SJCRH30 (cell line): Measurements from ENCODE around the gene ENHO. TPM values are rescaled to one million over a fixed set of nuclear protein-coding genes. Genes with fewer than 3 reads are reported as not detected.

Experiments
- DNase-seq, 2 experiments: peaks; one replicate each; pipeline ENCODE4 v3.0.0-alpha.2; 2015 to 2020
- H3K27ac ChIP-seq: fragments of 250-450 bp; sonication (Bioruptor Pico); 2 replicates; pipeline ENCODE4 v1.5.1; 2020; ENCODE audit warnings: mild to moderate bottlenecking, moderate library complexity
- H3K27me3 ChIP-seq: fragments of 250-450 bp; sonication (Bioruptor Pico); 2 replicates; pipeline ENCODE4 v1.5.1; 2020; ENCODE audit warnings: mild to moderate bottlenecking, moderate library complexity
- H3K36me3 ChIP-seq: fragments of 250-450 bp; sonication (Bioruptor Pico); 2 replicates; pipeline ENCODE4 v1.5.1; 2020; ENCODE audit warnings: mild to moderate bottlenecking, moderate library complexity
- H3K4me1 ChIP-seq: fragments of 250-450 bp; sonication (Bioruptor Pico); 2 replicates; pipeline ENCODE4 v1.5.1; 2020; ENCODE audit warnings: mild to moderate bottlenecking, moderate library complexity
- H3K4me3 ChIP-seq: fragments of 250-450 bp; sonication (Bioruptor Pico); 2 replicates; pipeline ENCODE4 v1.5.1; 2020; ENCODE audit warnings: mild to moderate bottlenecking, moderate library complexity
- H3K9me3 ChIP-seq: fragments of 250-450 bp; sonication (Bioruptor Pico); replicated peaks from 2 replicates; pipeline ENCODE4 v1.5.1; 2020; ENCODE audit warnings: mild to moderate bottlenecking, moderate library complexity
- total RNA-seq: library from RNA; depleted of rRNA; stranded (reverse); fragments of >200 nt; shearing (Covaris generic); gene quantifications from 2 replicates; pipeline ENCODE4 v1.2.3, GENCODE V29; 2014

Gene ENHO
- total RNA-seq, 1 experiment from 2014 or later: not detected

DNA sequence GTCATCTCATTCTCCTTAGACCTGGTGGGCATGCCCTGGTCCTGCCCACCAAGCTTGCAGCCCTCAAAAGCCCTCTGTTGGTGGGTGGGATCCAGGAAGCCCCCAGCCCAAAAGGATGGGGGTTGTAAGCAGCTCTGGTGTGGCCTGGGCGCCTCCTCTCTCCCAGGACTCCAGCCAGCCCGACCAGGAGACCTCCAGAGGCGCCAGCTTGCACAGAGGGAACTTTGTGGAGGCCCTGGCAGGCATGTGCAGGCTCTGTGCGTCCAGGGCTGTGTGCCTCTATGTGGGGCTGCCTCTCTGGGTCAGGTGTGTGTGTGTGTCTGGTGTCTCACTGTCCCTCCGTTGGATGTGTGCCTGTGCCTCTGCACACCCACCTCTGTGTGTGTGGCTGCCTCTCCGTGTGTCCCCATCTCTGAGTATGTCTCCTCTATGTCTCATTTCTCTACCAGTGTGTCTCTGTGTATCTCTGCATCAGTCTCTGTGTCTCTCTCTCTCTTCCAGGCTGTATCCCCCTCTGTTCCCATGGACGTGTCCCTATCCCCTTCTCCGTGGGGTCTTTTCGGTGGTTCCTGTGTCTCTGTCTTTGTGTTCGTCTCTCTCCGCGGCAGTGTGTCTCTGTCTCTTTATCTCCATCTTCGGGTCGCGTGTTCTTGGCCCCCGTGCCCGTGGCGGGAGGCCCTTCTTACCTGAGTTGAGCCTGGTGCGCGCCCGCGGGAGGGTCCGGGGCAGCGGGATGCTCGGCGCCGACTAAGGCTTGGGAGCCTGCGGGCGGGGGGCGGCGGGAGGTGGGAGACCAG lies 501 bp downstream of the ENHO start:
- H3K4me1 ChIP-seq: no peaks in the 10 kb centered on the region
- H3K27ac ChIP-seq: no peak overlapping the region
- no peak for DNase-seq
- no peaks in the 10 kb centered on the region for H3K36me3 ChIP-seq
- no peaks in the 10 kb centered on the region for H3K9me3 ChIP-seq
- peaks cover 6% of the 10 kb centered on the region for H3K27me3 ChIP-seq
- peak overlapping the region; percentile 34 for H3K4me3 ChIP-seq

DNA sequence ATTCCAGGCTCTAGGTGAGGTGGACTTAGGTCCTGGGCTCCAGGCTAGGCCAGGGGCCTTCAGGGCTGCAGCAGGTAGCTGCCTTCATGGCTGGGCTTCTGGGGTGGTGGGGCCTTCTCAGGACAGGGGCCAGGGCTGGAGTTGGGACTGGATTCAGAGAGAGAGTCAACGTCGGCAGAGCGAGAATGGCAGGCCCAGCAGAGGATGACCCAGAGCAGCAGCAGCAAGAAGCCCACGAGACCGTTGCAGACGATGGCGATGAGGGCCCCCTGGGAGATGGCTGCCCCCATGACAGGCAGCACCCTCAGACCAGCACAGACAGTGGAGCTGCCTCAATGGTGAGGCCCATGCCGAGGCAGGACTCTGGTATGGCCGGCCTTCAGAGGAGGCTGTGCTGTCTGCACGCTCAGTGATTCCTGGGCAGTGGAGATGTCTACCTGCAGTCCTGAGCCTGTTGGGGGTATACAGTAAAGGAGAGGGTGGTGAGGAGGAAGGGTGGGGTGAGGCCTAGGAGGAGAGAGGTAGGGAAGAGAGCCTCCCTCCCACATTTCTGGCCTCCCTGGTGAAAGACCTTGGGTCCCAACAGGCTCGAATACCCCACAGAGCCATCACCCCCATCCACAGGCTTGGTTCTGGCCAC lies 1.3 kb downstream of the ENHO start:
- no peaks in the 10 kb centered on the region for H3K9me3 ChIP-seq
- H3K27me3 ChIP-seq: peaks cover 6% of the 10 kb centered on the region
- H3K27ac ChIP-seq: no peak overlapping the region
- no peaks in the 10 kb centered on the region for H3K36me3 ChIP-seq
- DNase-seq: no peak
- H3K4me1 ChIP-seq: no peaks in the 10 kb centered on the region
- no peak overlapping the region for H3K4me3 ChIP-seq

DNA sequence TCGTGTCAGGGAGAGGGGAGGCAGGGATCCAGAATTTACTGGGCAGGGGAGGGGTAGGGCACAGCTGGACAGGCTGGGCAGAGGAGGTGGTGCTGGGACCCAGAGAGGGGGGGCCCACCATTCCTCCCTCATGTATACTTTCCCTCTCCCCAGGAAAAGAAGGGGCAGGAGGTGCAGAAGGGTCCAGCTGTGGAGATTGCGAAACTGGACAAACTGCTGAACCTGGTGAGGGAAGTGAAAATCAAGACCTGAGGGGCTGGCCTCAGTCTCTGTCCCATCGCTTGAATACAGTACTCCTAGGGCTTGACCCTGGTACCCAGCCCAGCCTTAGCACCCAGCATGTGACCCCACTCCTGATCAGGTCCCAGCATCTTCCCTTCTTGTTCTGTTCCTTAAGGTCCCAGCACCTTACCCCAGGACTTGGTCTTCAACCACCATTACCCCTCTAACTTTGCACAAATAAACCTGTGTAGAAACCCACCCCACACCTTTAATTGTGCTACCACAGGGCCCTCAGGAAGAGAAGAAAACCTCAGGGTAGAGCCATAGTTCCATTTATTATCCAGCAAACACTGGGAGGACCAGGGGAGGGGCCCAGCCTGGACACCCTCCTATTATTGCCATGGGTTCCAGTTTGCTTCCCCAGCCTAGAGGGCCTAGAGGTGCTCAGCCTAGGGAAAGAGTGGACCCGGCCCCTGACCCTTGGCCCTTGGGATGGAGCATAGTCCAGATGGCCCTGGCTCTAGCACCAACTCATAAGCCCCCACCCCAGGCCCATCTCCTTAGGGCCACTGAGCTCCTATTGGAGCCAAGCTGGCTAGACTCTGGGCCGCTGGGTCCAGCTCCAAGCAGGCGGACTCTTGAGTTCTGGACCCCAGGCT lies 2.0 kb downstream of the ENHO start:
- Histone ChIP-seq H3K27me3 (peaks cover 6% of the 10 kb centered on the region), H3K4me1 (no peaks in the 10 kb centered on the region)

DNA sequence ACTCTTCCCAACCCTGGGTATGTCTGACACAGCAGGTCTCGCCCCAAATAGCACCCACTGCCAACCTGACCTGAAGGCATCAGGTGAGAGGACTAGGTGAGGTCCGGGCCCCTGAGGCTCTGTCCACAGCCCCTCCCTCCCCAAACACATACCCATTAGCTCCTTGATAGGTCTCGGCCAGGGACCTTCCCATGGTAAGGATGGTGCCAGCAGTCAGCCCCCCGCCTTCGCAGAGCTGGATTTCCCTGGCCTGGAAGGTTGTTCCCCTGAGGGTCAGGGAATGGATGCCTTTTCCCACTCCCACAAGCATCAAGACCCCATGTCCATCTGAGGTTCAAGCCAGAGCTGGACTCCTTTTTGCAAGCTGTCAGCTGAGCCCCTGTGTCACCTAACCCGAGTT lies 2.7 kb downstream of the ENHO start:
- H3K4me1 ChIP-seq: no peaks in the 10 kb centered on the region

More for the DNA sequence above, 2.0 kb downstream of the ENHO start:
- no peak overlapping the region for H3K27ac ChIP-seq
- no peaks in the 10 kb centered on the region for H3K36me3 ChIP-seq
- no peak for DNase-seq
- H3K4me3 ChIP-seq: no peak overlapping the region
- H3K9me3 ChIP-seq: no peaks in the 10 kb centered on the region

DNA sequence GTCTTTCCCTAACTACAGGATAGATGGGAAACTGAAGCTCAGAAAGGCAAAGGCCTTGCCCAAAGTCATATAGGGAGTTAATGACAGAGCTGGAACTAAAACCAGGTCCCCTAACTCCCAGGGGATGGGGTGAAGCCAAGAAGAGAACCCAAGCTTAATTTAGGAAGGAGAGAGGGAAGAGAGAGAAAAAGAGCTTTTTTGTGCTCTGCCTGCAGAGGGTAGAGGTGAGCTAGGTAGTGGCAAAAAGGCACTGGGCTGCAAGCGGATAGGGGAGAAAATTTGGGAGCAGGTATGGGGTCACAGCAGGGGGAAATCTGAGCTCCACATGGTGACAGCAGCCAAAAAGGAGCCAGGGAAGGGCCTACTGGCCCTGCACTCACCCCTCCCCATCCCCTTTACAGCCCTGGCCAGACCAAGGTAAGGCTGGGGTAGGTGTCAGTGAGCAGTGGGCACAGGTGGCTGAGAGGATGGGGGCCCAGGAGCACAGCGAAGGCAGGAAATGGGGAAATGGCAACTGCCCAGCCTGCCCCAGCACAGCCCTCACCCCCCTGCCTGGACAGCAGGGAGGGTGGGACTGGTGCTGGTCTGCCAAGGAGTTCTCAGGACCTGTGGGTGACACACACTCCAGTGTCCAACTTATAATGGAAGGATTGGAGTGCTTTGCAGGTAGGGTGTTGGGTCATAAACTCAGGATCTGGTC lies 3.3 kb downstream of the ENHO start:
- H3K9me3 ChIP-seq: no peaks in the 10 kb centered on the region
- no peaks in the 10 kb centered on the region for H3K4me1 ChIP-seq
- H3K36me3 ChIP-seq: no peaks in the 10 kb centered on the region
- H3K27me3 ChIP-seq: peaks cover 9% of the 10 kb centered on the region
- H3K27ac ChIP-seq: no peak overlapping the region
- no peak for DNase-seq
- H3K4me3 ChIP-seq: no peak overlapping the region

More for the DNA sequence above, 2.7 kb downstream of the ENHO start:
- no peak for DNase-seq
- peaks cover 7% of the 10 kb centered on the region for H3K27me3 ChIP-seq
- no peak overlapping the region for H3K4me3 ChIP-seq
- H3K27ac ChIP-seq: no peak overlapping the region
- no peaks in the 10 kb centered on the region for H3K9me3 ChIP-seq
- no peaks in the 10 kb centered on the region for H3K36me3 ChIP-seq

DNA sequence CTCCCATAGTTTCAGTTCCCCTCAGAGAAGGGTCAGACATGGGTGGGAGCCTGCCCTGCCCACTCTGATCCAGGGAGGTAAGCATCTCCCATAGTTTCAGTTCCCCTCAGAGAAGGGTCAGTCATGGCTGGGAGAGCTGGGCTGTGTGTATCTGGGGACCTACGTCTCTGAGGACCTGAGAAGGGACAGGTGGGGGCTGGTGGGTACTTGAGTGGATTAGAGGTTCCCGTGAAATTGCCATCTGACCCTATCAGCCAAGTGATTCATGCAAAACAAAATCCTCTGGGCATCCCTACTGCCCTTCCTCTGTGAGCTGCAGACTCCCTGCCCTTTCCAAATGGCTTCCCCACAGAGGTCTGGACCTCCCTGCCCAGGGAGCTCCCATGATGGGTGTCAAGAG lies 3.9 kb downstream of the ENHO start:
- H3K27me3 ChIP-seq: peaks cover 9% of the 10 kb centered on the region
- no peaks in the 10 kb centered on the region for H3K36me3 ChIP-seq
- H3K9me3 ChIP-seq: no peaks in the 10 kb centered on the region
- H3K4me3 ChIP-seq: no peak overlapping the region
- DNase-seq: no peak
- no peak overlapping the region for H3K27ac ChIP-seq
- no peaks in the 10 kb centered on the region for H3K4me1 ChIP-seq

DNA sequence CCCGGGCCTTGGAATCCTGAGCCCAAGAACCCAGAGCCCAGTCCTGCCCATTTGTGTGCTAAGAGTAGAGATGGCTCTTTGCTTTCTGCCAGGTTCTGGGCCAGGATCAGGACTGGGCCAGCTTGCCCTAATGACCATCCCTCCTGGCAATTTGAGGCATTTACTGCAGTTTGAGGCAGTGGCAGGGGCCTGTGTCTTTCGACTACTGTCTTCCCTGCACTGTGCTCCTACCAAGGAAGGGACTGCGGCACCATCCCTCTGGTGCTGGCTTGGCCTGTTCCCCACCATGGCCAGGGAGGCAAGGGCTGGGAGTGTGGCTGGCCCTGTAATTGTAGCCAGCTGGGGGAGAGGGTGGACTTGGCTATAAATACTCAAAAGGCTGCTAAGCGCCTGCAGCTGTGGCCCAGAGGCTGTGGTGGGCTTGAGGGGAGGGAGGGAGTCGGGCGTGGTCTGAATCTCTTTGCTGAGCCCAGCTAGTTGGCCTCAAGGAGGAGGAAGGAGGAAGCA lies 4.6 kb downstream of the ENHO start:
- DNase-seq: no peak
- peaks cover 9% of the 10 kb centered on the region for H3K27me3 ChIP-seq
- no peaks in the 10 kb centered on the region for H3K4me1 ChIP-seq

DNA sequence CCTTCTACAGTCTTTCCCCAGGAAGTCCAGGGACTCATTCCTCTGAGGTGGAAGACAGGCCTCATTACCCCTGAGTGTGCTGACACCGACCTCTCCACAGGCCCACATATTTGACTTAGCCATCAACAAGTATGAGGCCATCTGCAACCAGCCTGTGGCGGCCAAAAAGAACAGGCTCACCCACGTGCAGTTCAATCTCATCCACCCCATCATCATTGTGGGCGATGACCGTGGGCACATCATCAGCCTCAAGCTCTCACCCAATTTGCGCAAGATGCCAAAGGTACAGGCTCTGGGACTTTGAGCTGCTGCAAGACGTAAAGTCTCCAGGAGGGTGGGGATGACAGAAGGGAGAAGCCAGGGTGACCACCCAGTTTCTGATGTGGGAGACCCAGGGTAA lies 5.6 kb downstream of the ENHO start:
- Histone ChIP-seq H3K27me3 (peaks cover 5% of the 10 kb centered on the region; the same call in 1 of the 2 replicates), H3K4me1 (no peaks in the 10 kb centered on the region), H3K9me3 (no peaks in the 10 kb centered on the region), H3K4me3 (no peak overlapping the region), H3K36me3 (no peaks in the 10 kb centered on the region), H3K27ac (no peak overlapping the region)
- DNase-seq: no peak

More for the DNA sequence above, 4.6 kb downstream of the ENHO start:
- Histone ChIP-seq H3K9me3 (no peaks in the 10 kb centered on the region), H3K4me3 (no peak overlapping the region), H3K36me3 (no peaks in the 10 kb centered on the region), H3K27ac (no peak overlapping the region)

DNA sequence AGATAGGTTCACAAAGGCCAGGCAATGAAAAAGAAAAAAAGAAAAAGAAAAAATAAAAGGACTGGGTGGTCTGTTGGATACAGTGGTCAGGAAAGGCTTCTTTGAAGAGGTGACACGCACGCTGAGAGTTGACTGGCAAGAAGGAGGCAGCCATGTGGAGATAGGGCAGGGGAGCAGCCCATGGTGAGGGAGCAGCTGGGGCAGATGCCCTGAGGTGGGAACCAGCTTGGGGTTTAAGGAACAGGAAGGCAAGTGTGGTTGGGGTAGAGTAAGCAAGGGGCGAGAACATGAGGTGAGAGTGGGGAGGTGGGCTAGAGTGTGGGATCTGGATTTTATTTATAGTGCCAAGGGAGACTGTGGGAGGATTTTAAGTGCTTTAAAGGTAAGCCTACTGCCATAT lies 6.8 kb downstream of the ENHO start:
- no peaks in the 10 kb centered on the region for H3K36me3 ChIP-seq
- no peaks in the 10 kb centered on the region for H3K9me3 ChIP-seq
- H3K27me3 ChIP-seq: peaks cover 3% of the 10 kb centered on the region; the same call in 1 of the 2 replicates
- H3K4me3 ChIP-seq: no peak overlapping the region
- no peak for DNase-seq
- no peaks in the 10 kb centered on the region for H3K4me1 ChIP-seq
- no peak overlapping the region for H3K27ac ChIP-seq

DNA sequence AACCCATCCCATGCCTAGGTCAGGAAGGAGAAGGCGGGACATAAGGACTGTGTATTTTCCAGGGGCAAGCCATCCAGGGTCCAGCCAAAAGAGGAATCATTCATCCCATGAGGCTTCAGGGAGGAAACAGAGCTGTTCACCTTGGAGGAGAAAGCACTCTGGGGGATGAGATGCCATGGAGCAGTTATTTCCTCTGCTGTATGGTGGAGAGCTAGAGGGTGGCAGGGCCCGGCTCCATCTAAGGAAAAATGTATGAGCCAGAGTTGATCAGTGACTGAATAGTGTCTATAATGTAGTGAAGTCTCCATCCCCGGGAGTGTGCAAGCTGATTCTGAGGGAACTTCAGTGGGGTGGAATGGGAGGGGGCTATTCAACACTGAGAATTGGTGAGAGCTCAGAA lies 8.0 kb downstream of the ENHO start:
- no peak for DNase-seq
- Histone ChIP-seq H3K4me1 (no peaks in the 10 kb centered on the region), H3K9me3 (no peaks in the 10 kb centered on the region), H3K4me3 (no peak overlapping the region), H3K27ac (no peak overlapping the region), H3K36me3 (no peaks in the 10 kb centered on the region), H3K27me3 (peaks cover 3% of the 10 kb centered on the region; the same call in 1 of the 2 replicates)

DNA sequence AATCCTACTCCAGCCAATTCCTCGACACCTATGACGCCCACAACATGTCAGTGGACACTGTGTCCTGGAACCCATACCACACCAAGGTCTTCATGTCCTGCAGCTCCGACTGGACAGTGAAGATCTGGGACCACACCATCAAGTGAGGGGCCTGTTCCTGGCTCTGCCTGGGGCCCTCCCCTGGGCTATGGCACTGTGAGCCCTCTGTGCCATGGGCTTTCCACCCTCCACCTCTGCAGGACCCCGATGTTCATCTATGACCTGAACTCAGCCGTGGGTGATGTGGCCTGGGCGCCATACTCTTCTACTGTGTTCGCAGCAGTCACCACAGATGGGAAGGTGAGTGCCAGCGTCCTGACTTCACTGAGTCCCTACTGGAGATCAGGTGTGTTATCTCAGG lies 8.4 kb downstream of the ENHO start:
- no peak overlapping the region for H3K4me3 ChIP-seq
- no peaks in the 10 kb centered on the region for H3K9me3 ChIP-seq
- no peak overlapping the region for H3K27ac ChIP-seq
- no peaks in the 10 kb centered on the region for H3K36me3 ChIP-seq
- no peaks in the 10 kb centered on the region for H3K4me1 ChIP-seq
- no peak for DNase-seq
- H3K27me3 ChIP-seq: peaks cover 3% of the 10 kb centered on the region; the same call in 1 of the 2 replicates

DNA sequence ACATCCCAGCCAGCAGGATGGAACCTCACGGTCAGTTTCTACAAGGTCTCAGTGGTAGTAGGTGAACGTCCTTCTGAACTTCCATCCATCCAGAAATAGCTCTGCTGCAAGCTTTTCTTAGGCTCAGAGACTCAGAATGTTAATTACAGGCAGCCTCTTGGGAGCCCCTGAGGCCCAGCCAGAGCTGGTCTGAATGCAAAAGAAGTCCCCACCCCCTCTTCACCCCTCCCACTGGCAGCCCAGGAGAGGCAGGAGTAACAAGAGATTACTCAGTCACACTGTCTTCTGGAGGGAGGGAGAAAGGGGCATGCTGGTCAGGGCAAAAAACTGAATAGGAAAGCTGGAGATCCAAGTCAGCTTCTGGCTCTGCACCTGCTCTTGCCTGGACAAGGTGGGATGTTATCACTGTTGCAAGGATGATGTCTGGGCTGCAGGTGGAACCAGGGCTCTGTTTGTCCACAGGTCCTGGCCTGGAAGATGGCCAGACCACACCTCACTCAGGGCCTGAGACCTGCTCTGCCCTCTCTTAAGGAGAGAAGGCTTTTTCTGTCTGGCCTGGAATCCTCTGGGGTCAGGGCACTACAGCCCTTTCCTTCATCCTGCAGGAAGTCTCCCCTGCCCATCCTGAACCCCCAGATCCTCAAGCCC lies 9.1 kb downstream of the ENHO start:
- H3K9me3 ChIP-seq: no peaks in the 10 kb centered on the region
- H3K27me3 ChIP-seq: peaks cover 3% of the 10 kb centered on the region; the same call in 1 of the 2 replicates
- no peaks in the 10 kb centered on the region for H3K4me1 ChIP-seq
- no peaks in the 10 kb centered on the region for H3K36me3 ChIP-seq
- no peak for DNase-seq
- H3K4me3 ChIP-seq: no peak overlapping the region
- H3K27ac ChIP-seq: no peak overlapping the region

DNA sequence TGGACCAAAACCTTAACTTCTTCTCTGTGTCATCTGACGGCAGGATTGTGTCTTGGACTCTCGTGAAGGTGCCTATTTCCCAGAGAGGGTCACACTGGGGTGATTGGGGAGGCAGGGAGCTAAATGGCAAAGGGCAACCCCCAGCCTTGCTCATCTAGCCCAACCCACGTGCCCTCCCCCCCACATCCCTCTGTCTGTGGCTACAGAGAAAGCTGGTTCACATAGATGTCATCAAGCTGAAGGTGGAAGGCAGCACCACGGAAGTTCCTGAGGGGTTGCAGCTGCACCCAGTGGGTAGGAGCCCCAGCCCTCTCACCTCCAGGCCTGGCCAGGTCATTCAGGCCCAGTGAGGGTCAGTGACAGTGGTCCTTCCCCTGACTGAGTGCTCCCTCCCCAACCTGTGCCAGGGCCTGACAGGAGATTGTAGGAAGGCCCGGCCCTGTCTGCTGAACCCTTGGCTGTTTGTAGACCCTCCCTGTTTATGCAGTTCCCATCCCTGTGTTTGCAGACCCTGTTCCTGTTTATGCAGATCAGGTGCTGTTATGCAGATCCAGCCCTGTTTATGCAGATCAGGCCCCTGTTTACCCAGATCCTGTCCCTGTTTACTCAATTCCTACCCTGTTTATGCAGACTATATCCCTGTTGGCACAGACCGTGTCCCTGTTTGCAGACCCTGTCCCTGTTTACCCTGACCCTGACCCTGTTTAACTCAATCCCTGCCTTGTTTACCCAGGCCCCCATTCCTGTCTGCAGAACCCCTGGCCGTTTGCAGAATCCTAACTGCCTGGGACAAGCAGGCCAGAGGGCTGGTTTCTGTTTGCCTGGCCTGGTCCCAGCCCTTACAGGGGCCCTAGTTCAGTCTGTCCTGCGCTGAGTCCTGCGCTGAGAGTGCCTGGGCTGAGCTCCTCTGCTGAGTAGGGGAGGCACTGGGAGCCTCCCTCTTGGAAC lies 10.4 kb downstream of the ENHO start:
- H3K27ac ChIP-seq: no peak overlapping the region
- H3K4me1 ChIP-seq: no peaks in the 10 kb centered on the region
- no peaks in the 10 kb centered on the region for H3K9me3 ChIP-seq
- DNase-seq: no peak
- no peaks in the 10 kb centered on the region for H3K36me3 ChIP-seq
- no peak overlapping the region for H3K4me3 ChIP-seq
- H3K27me3 ChIP-seq: peaks cover 3% of the 10 kb centered on the region; the same call in 1 of the 2 replicates
